OCI-M1 (cell line): ENCODE data around the gene OTOG.

Source experiments
- DNase-seq: peaks from one replicate; lab custom pipeline; 2025; lab: John Stamatoyannopoulos, UW

OTOG gene

GRCh38 chr11:17633279-17633986, 86.4 kb downstream of the OTOG start:
- no peak for DNase-seq

- no peak for DNase-seq
Observed at GRCh38 chr11:17633987-17634775, 87.1 kb downstream of the OTOG start.

GRCh38 chr11:17634776-17635550, 87.9 kb downstream of the OTOG start:
- no peak for DNase-seq

- DNase-seq, result no peak
Observed at GRCh38 chr11:17635551-17635938, 88.5 kb downstream of the OTOG start.

GRCh38 chr11:17636721-17637120, 89.7 kb downstream of the OTOG start:
- no peak for DNase-seq

- DNase-seq, result no peak
Observed at GRCh38 chr11:17637901-17638300, 90.8 kb downstream of the OTOG start.

GRCh38 chr11:17638311-17638710, 91.3 kb downstream of the OTOG start:
- DNase-seq, result no peak

- no peak for DNase-seq
Observed at GRCh38 chr11:17639091-17639490, 92.0 kb downstream of the OTOG start.

- DNase-seq, result no peak
Observed at GRCh38 chr11:17639781-17640180, 92.7 kb downstream of the OTOG start.

- no peak for DNase-seq
Observed at GRCh38 chr11:17640493-17641164, 93.6 kb downstream of the OTOG start.

GRCh38 chr11:17641792-17642350, 94.8 kb downstream of the OTOG start:
- DNase-seq, result no peak

GRCh38 chr11:17642370-17642769, 95.3 kb downstream of the OTOG start:
- no peak for DNase-seq

- no peak for DNase-seq
Observed at GRCh38 chr11:17642980-17643379, 95.9 kb downstream of the OTOG start.

- no peak for DNase-seq
Observed at GRCh38 chr11:17643506-17644405, 96.7 kb downstream of the OTOG start.

- no peak for DNase-seq
Observed at GRCh38 chr11:17645190-17645970, 98.3 kb downstream of the OTOG start.

GRCh38 chr11:17646451-17647145, 99.5 kb downstream of the OTOG start:
- no peak for DNase-seq

- no peak for DNase-seq
Observed at GRCh38 chr11:17648528-17648927, 101.5 kb downstream of the OTOG start.

- no peak for DNase-seq
Observed at GRCh38 chr11:17649261-17649660, 102.2 kb downstream of the OTOG start.

GRCh38 chr11:17649696-17650095, 102.6 kb downstream of the OTOG start:
- DNase-seq, result no peak
